ENCODE results near the gene TRABD2B.

The TRABD2B gene

DNA sequence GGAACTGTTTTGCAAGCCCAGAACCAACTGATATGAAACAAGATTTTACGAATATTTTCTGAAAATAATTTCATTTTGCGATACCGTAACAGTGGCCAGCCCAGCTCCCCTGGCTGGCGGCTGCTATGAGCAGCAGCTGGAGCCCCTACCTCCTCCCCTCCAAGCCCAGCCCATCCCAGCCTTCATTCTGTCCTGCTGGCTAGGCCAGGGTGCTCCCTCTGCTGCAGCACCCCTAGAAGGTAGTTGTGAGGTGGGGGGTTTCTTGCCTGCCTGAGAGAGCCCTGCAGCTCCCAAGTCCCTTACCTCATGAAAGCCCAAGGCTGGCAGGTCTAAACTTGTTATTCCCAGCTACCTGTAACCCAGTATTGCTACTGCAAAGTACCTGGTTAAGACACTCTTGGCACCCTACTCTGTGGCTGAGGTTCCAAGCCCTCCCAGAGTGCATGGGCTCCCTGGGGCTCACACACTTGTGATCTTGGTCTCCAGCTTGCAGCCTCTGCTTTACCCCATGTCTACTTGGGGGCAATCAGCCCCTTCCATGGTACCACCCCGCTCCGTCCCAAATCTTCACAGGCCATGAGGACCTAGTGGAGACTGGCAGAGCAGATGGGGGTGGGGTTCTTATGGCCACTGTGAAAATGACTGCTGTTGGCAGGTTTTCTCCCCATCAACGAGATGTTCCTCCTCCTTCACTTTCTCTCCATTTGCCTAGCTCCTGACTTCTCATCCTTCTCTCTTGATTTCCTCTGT lies 239.8 kb downstream of the TRABD2B start:
- H3K36me3 ChIP-seq (ENCODE audit: control insufficient read depth, low read length), result no peaks in the 10 kb centered on the region
- H3K4me1 ChIP-seq (ENCODE audit: control insufficient read depth, low read length), result no peaks in the 10 kb centered on the region
- no peak overlapping the region for H3K4me3 ChIP-seq (ENCODE audit: low read length)
- H3F3A ChIP-seq (ENCODE audit: control insufficient read depth, insufficient read depth), result no peaks in the 10 kb centered on the region
- H3K9me2 ChIP-seq (replicated peaks; ENCODE audit: control insufficient read depth, low read length), result no peaks in the 10 kb centered on the region
- H3K27me3 ChIP-seq (ENCODE audit: control insufficient read depth, low read length), result peaks cover 3% of the 10 kb centered on the region; the same call in 1 of the 2 replicates
- TF ChIP-seq, protein P1, sequence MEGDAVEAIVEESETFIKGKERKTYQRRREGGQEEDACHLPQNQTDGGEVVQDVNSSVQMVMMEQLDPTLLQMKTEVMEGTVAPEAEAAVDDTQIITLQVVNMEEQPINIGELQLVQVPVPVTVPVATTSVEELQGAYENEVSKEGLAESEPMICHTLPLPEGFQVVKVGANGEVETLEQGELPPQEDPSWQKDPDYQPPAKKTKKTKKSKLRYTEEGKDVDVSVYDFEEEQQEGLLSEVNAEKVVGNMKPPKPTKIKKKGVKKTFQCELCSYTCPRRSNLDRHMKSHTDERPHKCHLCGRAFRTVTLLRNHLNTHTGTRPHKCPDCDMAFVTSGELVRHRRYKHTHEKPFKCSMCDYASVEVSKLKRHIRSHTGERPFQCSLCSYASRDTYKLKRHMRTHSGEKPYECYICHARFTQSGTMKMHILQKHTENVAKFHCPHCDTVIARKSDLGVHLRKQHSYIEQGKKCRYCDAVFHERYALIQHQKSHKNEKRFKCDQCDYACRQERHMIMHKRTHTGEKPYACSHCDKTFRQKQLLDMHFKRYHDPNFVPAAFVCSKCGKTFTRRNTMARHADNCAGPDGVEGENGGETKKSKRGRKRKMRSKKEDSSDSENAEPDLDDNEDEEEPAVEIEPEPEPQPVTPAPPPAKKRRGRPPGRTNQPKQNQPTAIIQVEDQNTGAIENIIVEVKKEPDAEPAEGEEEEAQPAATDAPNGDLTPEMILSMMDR (IDR thresholded peaks at IDR 0.05; ENCODE audit: low read depth, low read length, poor library complexity, severe bottlenecking), result no peak
- TF ChIP-seq EZH2phosphoT487 (IDR thresholded peaks at IDR 0.05; ENCODE audit: borderline replicate concordance, low read length), result no peak
- no peaks in the 10 kb centered on the region for H3K9me3 ChIP-seq (ENCODE audit: control insufficient read depth, insufficient read depth, low read length)
- no peak overlapping the region for H3K27ac ChIP-seq (ENCODE audit: low read depth, low read length)
- H3K79me2 ChIP-seq (ENCODE audit: control insufficient read depth, low read length), result no peaks in the 10 kb centered on the region
- H3K4me2 ChIP-seq (ENCODE audit: low read length), result no peak overlapping the region
- no peaks in the 10 kb centered on the region for H4K20me1 ChIP-seq (ENCODE audit: control insufficient read depth, insufficient read depth, low read depth, low read length)

DNA sequence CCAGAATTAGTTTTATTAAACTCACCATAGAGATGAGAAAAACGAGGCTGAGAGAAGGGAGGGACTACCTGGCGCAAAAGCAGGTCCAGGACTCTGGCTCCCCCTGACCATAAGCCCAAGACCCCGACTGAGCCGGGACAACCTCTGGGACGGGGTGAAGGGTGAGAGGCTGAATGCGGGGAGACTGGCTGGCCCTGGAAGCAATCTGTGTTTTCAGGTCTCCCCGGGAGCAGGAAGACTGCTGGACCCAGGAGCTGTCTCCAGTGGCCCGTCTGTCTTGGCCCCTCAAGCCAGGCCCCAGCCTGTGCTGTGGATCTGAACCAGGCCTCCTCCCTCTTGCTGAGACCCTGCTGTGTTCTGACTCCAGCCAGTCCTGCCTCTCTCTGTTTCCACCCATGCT lies 240.8 kb downstream of the TRABD2B start:
- Histone ChIP-seq H3K27ac (ENCODE audit: low read depth, low read length) (no peak overlapping the region), H3K4me1 (ENCODE audit: control insufficient read depth, low read length) (no peaks in the 10 kb centered on the region)

DNA sequence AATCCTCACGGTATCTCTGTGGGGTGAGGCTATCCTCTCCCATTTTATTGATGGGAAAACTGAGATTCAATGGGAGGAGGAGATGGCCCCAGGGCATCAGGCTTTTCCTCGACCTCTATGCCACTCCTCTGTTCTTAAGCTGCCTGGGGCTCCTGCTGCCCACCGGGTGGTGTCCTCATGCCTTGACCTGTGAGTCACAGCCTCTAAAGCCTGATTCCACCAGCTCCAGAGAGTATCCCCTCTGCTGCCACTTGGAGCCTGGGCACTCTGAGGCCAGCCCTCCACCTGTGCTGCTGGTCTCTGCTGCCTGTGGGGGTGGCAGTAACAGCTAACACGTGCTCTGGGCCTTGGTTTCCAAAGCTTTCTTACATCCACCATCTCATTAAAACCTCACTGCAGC lies 241.2 kb downstream of the TRABD2B start:
- TF ChIP-seq EZH2phosphoT487 (IDR thresholded peaks at IDR 0.05; ENCODE audit: borderline replicate concordance, low read length), result no peak
- TF ChIP-seq, protein P1 (IDR thresholded peaks at IDR 0.05; ENCODE audit: low read depth, low read length, poor library complexity, severe bottlenecking), result no peak
- Histone ChIP-seq H3K27ac (ENCODE audit: low read depth, low read length) (no peak overlapping the region), H3K36me3 (ENCODE audit: control insufficient read depth, low read length) (no peaks in the 10 kb centered on the region), H3K4me2 (ENCODE audit: low read length) (no peak overlapping the region), H3K4me1 (ENCODE audit: control insufficient read depth, low read length) (no peaks in the 10 kb centered on the region), H3F3A (ENCODE audit: control insufficient read depth, insufficient read depth) (no peaks in the 10 kb centered on the region), H3K79me2 (ENCODE audit: control insufficient read depth, low read length) (no peaks in the 10 kb centered on the region), H3K9me2 (replicated peaks; ENCODE audit: control insufficient read depth, low read length) (no peaks in the 10 kb centered on the region), H3K27me3 (ENCODE audit: control insufficient read depth, low read length) (no peaks in the 10 kb centered on the region), H3K9me3 (ENCODE audit: control insufficient read depth, insufficient read depth, low read length) (no peaks in the 10 kb centered on the region), H4K20me1 (ENCODE audit: control insufficient read depth, insufficient read depth, low read depth, low read length) (no peaks in the 10 kb centered on the region), H3K4me3 (ENCODE audit: low read length) (no peak overlapping the region)

More for the DNA sequence above, 240.8 kb downstream of the TRABD2B start:
- Histone ChIP-seq H3K36me3 (ENCODE audit: control insufficient read depth, low read length) (no peaks in the 10 kb centered on the region), H3K9me3 (ENCODE audit: control insufficient read depth, insufficient read depth, low read length) (no peaks in the 10 kb centered on the region), H3K9me2 (replicated peaks; ENCODE audit: control insufficient read depth, low read length) (no peaks in the 10 kb centered on the region), H3K4me3 (ENCODE audit: low read length) (no peak overlapping the region), H3F3A (ENCODE audit: control insufficient read depth, insufficient read depth) (no peaks in the 10 kb centered on the region), H3K27me3 (ENCODE audit: control insufficient read depth, low read length) (no peaks in the 10 kb centered on the region), H3K79me2 (ENCODE audit: control insufficient read depth, low read length) (no peaks in the 10 kb centered on the region), H4K20me1 (ENCODE audit: control insufficient read depth, insufficient read depth, low read depth, low read length) (no peaks in the 10 kb centered on the region), H3K4me2 (ENCODE audit: low read length) (no peak overlapping the region)
- TF ChIP-seq, protein P1 (IDR thresholded peaks at IDR 0.05; ENCODE audit: low read depth, low read length, poor library complexity, severe bottlenecking), result no peak
- TF ChIP-seq EZH2phosphoT487 (IDR thresholded peaks at IDR 0.05; ENCODE audit: borderline replicate concordance, low read length), result no peak
